ENCODE measurements around the gene HHLA2. TPM values are rescaled to one million over a fixed set of nuclear protein-coding genes. Genes with fewer than 3 reads are reported as not detected.
A peak's percentile ranks its signal among the peaks of the same experiment; 100 is the strongest.
"Not testable (repeated sequence)": the region's sequence is repeated elsewhere in the genome, so short reads cannot be mapped to it uniquely, and the experiment has no call there.

The HHLA2 gene
- total RNA-seq, 2 experiments from 2014 or later, result 9.5 to 11.6 TPM

GRCh38 chr3:108287146-108287545 is 9.2 kb upstream of the HHLA2 start:
- Mint-ChIP-seq H3K27me3 (peaks cover 2% of the 10 kb centered on the region), H3K27ac (no peak overlapping the region), H3K4me1 (peaks cover 10% of the 10 kb centered on the region), H3K9me3 (peaks cover 24% of the 10 kb centered on the region), H3K36me3 (ENCODE audit: low read depth) (peaks cover 18% of the 10 kb centered on the region), H3K4me3 (no peak overlapping the region)
- no peak for DNase-seq
- ChIA-PET POLR2A (no interaction called here), CTCF (no interaction called here)

DNA sequence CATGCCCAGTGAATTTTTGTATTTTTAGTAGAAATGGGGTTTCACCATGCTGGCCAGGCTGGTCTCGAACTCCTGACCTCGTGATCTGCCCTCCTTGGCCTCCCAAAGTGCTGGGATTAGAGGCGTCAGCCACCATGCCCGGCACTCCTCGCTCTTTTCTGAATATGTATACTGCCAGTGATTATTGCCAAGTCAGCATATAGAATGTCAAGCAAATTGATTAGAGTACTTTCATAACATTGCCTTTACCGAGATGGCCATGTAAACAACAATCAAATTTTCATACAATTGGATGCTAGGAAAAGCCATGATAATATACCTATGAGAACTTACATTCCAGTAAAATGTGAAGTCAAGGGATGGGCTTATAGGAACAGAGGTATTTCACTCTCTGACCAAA is 8.2 kb upstream of the HHLA2 start:
- CTCF ChIA-PET, DNase-seq, H3K27ac Mint-ChIP-seq, POLR2A ChIA-PET, H3K4me3 Mint-ChIP-seq, H3K27me3 Mint-ChIP-seq: not testable (repeated sequence)
- Mint-ChIP-seq H3K9me3 (peaks cover 24% of the 10 kb centered on the region), H3K4me1 (peaks cover 21% of the 10 kb centered on the region), H3K36me3 (ENCODE audit: low read depth) (peaks cover 21% of the 10 kb centered on the region)

DNA sequence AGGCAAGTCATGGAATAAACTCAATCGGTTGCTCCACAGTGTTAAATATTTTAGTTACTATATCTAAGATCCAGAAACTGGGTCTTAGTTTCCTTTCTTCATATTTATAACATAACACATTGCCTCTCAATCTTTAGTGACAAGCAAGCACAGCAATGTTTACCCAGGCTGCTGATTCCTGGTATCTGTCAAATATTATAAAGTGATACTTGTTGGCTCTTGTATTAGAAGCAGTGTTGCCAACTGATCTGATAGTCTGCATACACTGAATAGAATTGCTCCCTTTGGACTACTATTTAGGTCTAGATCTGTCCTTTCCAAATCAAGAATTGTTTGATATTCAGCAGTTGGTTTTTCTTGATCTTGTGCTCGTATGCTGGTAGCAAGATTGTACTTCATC is 7.2 kb upstream of the HHLA2 start:
- H3K27me3 Mint-ChIP-seq, result no peaks in the 10 kb centered on the region
- peaks cover 30% of the 10 kb centered on the region for H3K4me1 Mint-ChIP-seq
- CTCF ChIA-PET, result no interaction called here
- no peak overlapping the region for H3K4me3 Mint-ChIP-seq
- peaks cover 24% of the 10 kb centered on the region for H3K36me3 Mint-ChIP-seq (ENCODE audit: low read depth)
- no peak for DNase-seq
- H3K9me3 Mint-ChIP-seq, result peaks cover 24% of the 10 kb centered on the region
- H3K27ac Mint-ChIP-seq, result no peak overlapping the region
- POLR2A ChIA-PET, result no interaction called here

GRCh38 chr3:108292450-108292849 is 3.9 kb upstream of the HHLA2 start:
- Mint-ChIP-seq H3K4me1 (peaks cover 59% of the 10 kb centered on the region), H3K9me3 (peaks cover 19% of the 10 kb centered on the region), H3K36me3 (ENCODE audit: low read depth) (peaks cover 24% of the 10 kb centered on the region), H3K27me3 (no peaks in the 10 kb centered on the region), H3K27ac (peak overlapping the region; percentile 89), H3K4me3 (no peak overlapping the region)
- CTCF ChIA-PET, result no interaction called here
- POLR2A ChIA-PET, result interaction anchor here (0.7 to 4.1 kb wide), 5 partner anchors 9 to 159 kb away, joined by 3 to 37 read pairs (median 11); partner anchors contain the start of gene IFT57
- DNase-seq, result no peak

DNA sequence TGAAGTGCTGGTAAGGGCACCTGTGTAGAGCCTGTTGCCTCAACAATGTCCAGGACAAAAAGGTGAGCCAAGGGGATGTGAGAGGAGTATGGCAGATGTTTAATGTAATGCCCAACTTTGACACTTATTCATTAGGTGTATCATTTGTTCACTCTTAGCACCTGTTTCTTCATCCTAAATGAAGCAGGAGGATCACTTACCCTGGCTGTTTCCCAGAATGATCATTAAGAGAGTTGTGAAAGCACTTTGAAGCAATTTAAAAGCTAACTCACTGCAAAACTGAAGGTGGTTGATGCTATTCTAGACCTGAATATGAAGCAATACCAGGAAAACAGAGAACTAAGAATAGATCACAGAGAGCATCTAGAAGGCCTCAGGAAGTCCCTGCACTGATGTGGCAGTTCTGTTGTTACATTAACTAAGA is 3.4 kb upstream of the HHLA2 start:
- CTCF ChIA-PET, result no interaction called here
- peak overlapping the region; percentile 89 for H3K27ac Mint-ChIP-seq
- H3K4me3 Mint-ChIP-seq, result peak overlapping the region; percentile 7
- POLR2A ChIA-PET, result interaction anchor here (0.6 to 4.1 kb wide), 10 partner anchors 9 to 203 kb away, joined by 3 to 37 read pairs (median 8); partner anchors contain the start of gene IFT57
- no peaks in the 10 kb centered on the region for H3K27me3 Mint-ChIP-seq
- H3K36me3 Mint-ChIP-seq (ENCODE audit: low read depth), result peaks cover 24% of the 10 kb centered on the region
- peaks cover 59% of the 10 kb centered on the region for H3K4me1 Mint-ChIP-seq
- peaks cover 19% of the 10 kb centered on the region for H3K9me3 Mint-ChIP-seq
- no peak for DNase-seq

DNA sequence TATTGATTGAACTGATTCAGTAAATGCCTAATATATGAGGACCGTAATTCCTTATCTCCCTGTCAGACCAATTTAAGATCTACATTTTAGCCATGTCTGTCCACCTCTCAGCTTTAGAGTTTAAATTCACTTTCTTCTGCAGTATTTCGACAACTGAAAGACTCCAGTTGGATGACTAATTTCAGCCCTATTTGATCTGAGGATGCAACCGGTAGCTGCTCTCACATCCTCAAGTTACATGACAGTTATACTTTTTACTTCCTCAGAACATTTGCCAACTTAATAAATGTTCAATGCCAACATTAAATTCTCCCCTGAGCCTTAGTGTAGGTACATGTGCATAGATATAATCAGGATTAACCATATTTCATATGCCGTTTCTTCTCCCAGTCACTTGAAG is 2.5 kb upstream of the HHLA2 start:
- H3K4me3 Mint-ChIP-seq, result peak overlapping the region; percentile 12
- H3K27me3 Mint-ChIP-seq, result no peaks in the 10 kb centered on the region
- ChIA-PET CTCF (interaction anchor here (0.6 to 1.4 kb wide), 2 partner anchors 69 to 168 kb away, joined by 3 read pairs; no protein-coding TSS in a partner anchor), POLR2A (interaction anchor here (0.9 to 4.1 kb wide), 14 partner anchors 8 to 295 kb away, joined by 3 to 37 read pairs (median 6); partner anchors contain the start of genes CIP2A, DZIP3 and IFT57)
- DNase-seq, result no peak
- H3K4me1 Mint-ChIP-seq, result peaks cover 61% of the 10 kb centered on the region
- peak overlapping the region; percentile 89 for H3K27ac Mint-ChIP-seq
- H3K36me3 Mint-ChIP-seq (ENCODE audit: low read depth), result peaks cover 24% of the 10 kb centered on the region
- peaks cover 16% of the 10 kb centered on the region for H3K9me3 Mint-ChIP-seq

- no peak for DNase-seq
- CTCF ChIA-PET, result interaction anchor here (0.6 kb wide), 1 partner anchor 108 kb away, joined by 7 read pairs; no protein-coding TSS in a partner anchor
- Mint-ChIP-seq H3K4me1 (peaks cover 77% of the 10 kb centered on the region), H3K27ac (peak overlapping the region; percentile 38), H3K4me3 (no peak overlapping the region), H3K36me3 (ENCODE audit: low read depth) (peaks cover 21% of the 10 kb centered on the region), H3K27me3 (no peaks in the 10 kb centered on the region), H3K9me3 (peaks cover 12% of the 10 kb centered on the region)
- POLR2A ChIA-PET, result interaction anchor here (0.6 to 1.8 kb wide), 5 partner anchors 33 to 170 kb away, joined by 3 to 8 read pairs (median 3); partner anchors contain the start of gene IFT57
Observed at GRCh38 chr3:108295421-108296175, 750 bp upstream of the HHLA2 start.

DNA sequence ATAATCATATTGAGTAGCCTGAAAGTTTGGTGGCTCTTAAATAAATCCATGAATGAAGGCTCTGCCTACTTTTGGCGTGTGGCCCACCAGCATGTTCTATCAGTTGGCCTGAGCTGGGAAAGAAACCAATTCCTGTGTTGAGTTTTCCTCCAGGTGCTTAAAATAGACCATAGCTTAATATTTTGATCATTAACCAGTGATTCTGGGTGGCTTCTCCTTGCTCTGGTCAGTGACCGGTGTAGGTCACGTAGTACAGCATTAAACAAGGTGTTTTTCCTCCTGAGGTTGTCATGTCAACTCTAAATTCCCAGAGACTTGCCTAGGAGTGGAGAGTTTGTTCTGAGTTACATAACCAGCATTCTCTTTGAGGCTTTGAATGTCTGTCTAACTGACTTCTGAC is 1.3 kb downstream of the HHLA2 start:
- H3K27me3 Mint-ChIP-seq, result no peaks in the 10 kb centered on the region
- CTCF ChIA-PET, result no interaction called here
- H3K4me1 Mint-ChIP-seq, result peaks cover 80% of the 10 kb centered on the region
- peaks cover 3% of the 10 kb centered on the region for H3K36me3 Mint-ChIP-seq (ENCODE audit: low read depth)
- H3K4me3 Mint-ChIP-seq, result no peak overlapping the region
- DNase-seq, result no peak
- POLR2A ChIA-PET, result no interaction called here
- H3K9me3 Mint-ChIP-seq, result no peaks in the 10 kb centered on the region
- no peak overlapping the region for H3K27ac Mint-ChIP-seq

DNA sequence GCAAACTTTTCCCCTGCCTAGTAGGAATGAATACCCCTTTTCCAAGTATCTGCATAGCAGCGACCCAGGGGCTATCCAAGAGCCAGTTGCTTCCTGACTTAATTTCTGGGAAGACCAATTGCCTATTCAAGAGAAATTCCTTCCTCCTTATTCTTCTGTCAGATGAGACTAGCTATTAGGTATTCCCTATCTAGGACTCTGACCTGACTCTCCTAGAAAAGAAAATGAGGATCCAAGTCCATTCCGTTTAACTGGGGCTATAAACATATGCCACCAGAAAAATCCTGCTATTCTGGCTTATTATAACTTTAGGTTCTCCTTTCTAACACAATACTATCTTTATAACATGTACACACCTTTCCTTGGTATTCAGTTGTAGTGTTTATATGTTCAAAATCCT is 1.7 kb downstream of the HHLA2 start:
- peaks cover 79% of the 10 kb centered on the region for H3K4me1 Mint-ChIP-seq
- H3K9me3 Mint-ChIP-seq, result no peaks in the 10 kb centered on the region
- H3K36me3 Mint-ChIP-seq (ENCODE audit: low read depth), result peaks cover 3% of the 10 kb centered on the region
- CTCF ChIA-PET, result no interaction called here
- H3K27ac Mint-ChIP-seq, result no peak overlapping the region
- DNase-seq, result no peak
- POLR2A ChIA-PET, result interaction anchor here (1.9 kb wide), 1 partner anchor 76 kb away, joined by 4 read pairs; the partner anchor contains the start of gene IFT57
- H3K4me3 Mint-ChIP-seq, result no peak overlapping the region
- no peaks in the 10 kb centered on the region for H3K27me3 Mint-ChIP-seq

GRCh38 chr3:108300103-108300849 is 3.9 kb downstream of the HHLA2 start:
- Mint-ChIP-seq H3K27me3 (no peaks in the 10 kb centered on the region), H3K27ac (peak overlapping the region; percentile 61), H3K9me3 (no peaks in the 10 kb centered on the region), H3K4me1 (peaks cover 69% of the 10 kb centered on the region), H3K4me3 (no peak overlapping the region), H3K36me3 (ENCODE audit: low read depth) (peaks cover 9% of the 10 kb centered on the region)
- no peak for DNase-seq
- POLR2A ChIA-PET, result interaction anchor here (0.5 to 3.9 kb wide), 9 partner anchors 8 to 210 kb away, joined by 3 to 24 read pairs (median 4); partner anchors contain the start of gene IFT57
- CTCF ChIA-PET, result interaction anchor here (0.9 to 1.3 kb wide), 2 partner anchors 147 to 177 kb away, joined by 3 read pairs; no protein-coding TSS in a partner anchor

GRCh38 chr3:108301695-108302404 is 5.5 kb downstream of the HHLA2 start:
- Mint-ChIP-seq H3K36me3 (ENCODE audit: low read depth) (peaks cover 9% of the 10 kb centered on the region), H3K4me1 (peaks cover 63% of the 10 kb centered on the region), H3K27ac (peak overlapping the region; percentile 84), H3K9me3 (no peaks in the 10 kb centered on the region), H3K27me3 (no peaks in the 10 kb centered on the region), H3K4me3 (peak overlapping the region; percentile 56)
- peak; percentile 32 for DNase-seq
- POLR2A ChIA-PET, result interaction anchor here (1.9 to 3.9 kb wide), 3 partner anchors 9 to 79 kb away, joined by 4 to 24 read pairs (median 20); partner anchors contain the start of gene IFT57
- CTCF ChIA-PET, result interaction anchor here (0.9 to 1.0 kb wide), 2 partner anchors 149 to 174 kb away, joined by 3 read pairs; no protein-coding TSS in a partner anchor

DNA sequence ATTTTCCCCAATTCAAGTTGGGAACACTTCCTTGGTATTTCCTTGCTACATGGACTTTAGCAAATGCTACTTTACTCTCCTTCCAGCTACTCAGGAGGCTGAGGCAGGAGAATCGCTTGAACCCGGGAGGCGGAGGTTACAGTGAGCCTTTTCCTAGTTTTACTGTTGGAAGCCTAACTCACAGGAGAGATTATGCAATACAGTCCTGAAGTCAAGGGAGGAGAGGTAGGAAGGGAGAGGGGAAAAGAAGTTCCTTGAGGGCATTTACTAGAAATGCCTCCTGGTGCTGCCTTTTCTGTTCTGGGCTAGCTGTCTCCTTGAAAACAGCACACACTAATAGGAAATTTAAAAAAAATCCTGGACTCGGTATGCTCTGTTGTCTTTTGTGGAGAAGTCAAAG is 6.2 kb downstream of the HHLA2 start:
- peaks cover 60% of the 10 kb centered on the region for H3K4me1 Mint-ChIP-seq
- H3K27me3 Mint-ChIP-seq, result no peaks in the 10 kb centered on the region
- ChIA-PET POLR2A (interaction anchor here (1.4 to 3.9 kb wide), 3 partner anchors 10 to 80 kb away, joined by 5 to 24 read pairs (median 20); partner anchors contain the start of gene IFT57), CTCF (interaction anchor here (0.6 kb wide), 1 partner anchor 251 kb away, joined by 3 read pairs; no protein-coding TSS in a partner anchor)
- H3K4me3 Mint-ChIP-seq, result peak overlapping the region; percentile 56
- no peaks in the 10 kb centered on the region for H3K9me3 Mint-ChIP-seq
- peaks cover 9% of the 10 kb centered on the region for H3K36me3 Mint-ChIP-seq (ENCODE audit: low read depth)
- peak overlapping the region; percentile 84 for H3K27ac Mint-ChIP-seq
- no peak for DNase-seq

Data from activated CD4-positive, alpha-beta memory T cell treated with anti-CD3 and anti-CD28 coated beads, Interleukin-2, amount 10 ng/mL, durations not matched to agents 7 days and 5 days (primary cell).